Loucy (cell line): ENCODE measurements around the gene LAMC3.

Experiments used
- H2AFZ ChIP-seq: fragments of 200-600 bp; sonication (generic); 2 replicates; pipeline ENCODE4 v1.6.0; 2016; ENCODE audit warnings: antibody characterized with exemption, mild to moderate bottlenecking, low read length, moderate library complexity
- H3F3A ChIP-seq: fragments of 200-600 bp; 2 replicates; pipeline ENCODE4 v1.6.0; 2016; ENCODE audit warnings: antibody characterized with exemption, low read depth, mild to moderate bottlenecking
- H3K27me3 ChIP-seq: fragments of 200-600 bp; sonication (generic); 2 replicates; pipeline ENCODE4 v1.6.1; 2014; ENCODE audit warnings: low read length, mild to moderate bottlenecking; ENCODE audit not compliant: insufficient read depth, poor library complexity, severe bottlenecking
- H3K36me3 ChIP-seq: fragments of 200-600 bp; sonication (generic); 2 replicates; pipeline ENCODE4 v1.6.1; 2016; ENCODE audit warnings: low read length; ENCODE audit not compliant: insufficient read depth
- H3K4me1 ChIP-seq: fragments of 200-600 bp; sonication (generic); 2 replicates; pipeline ENCODE4 v1.5.1; 2014; ENCODE audit warnings: low read length, mild to moderate bottlenecking; ENCODE audit not compliant: insufficient read depth, poor library complexity, severe bottlenecking
- H3K4me2 ChIP-seq: fragments of 200-600 bp; sonication (generic); 2 replicates; pipeline ENCODE4 v1.6.0; 2014; ENCODE audit warnings: antibody characterized with exemption, low read length, low read depth, mild to moderate bottlenecking; ENCODE audit not compliant: poor library complexity, severe bottlenecking
- H3K4me3 ChIP-seq: fragments of 200-600 bp; sonication (generic); 2 replicates; pipeline ENCODE4 v1.5.1; 2014; ENCODE audit warnings: low read length, mild to moderate bottlenecking, mixed read lengths; ENCODE audit not compliant: poor library complexity, severe bottlenecking
- H3K79me2 ChIP-seq: fragments of 200-600 bp; sonication (generic); 2 replicates; pipeline ENCODE4 v1.6.1; 2014; ENCODE audit warnings: low read length; ENCODE audit not compliant: insufficient read depth
- H3K9ac ChIP-seq: fragments of 200-600 bp; sonication (generic); 2 replicates; pipeline ENCODE4 v1.6.0; 2014; ENCODE audit warnings: mild to moderate bottlenecking, low read depth, low read length, moderate library complexity; ENCODE audit not compliant: poor library complexity, severe bottlenecking
- H3K9me2 ChIP-seq: fragments of 200-600 bp; sonication (generic); replicated peaks from 2 replicates; pipeline ENCODE4 v1.6.1; 2016; ENCODE audit warnings: low read depth, low read length, mixed read lengths
- H3K9me3 ChIP-seq: fragments of 200-600 bp; sonication (generic); 2 replicates; pipeline ENCODE4 v1.6.1; 2014; ENCODE audit warnings: mild to moderate bottlenecking, antibody characterized with exemption, low read length, low read depth; ENCODE audit not compliant: insufficient read depth
- H4K20me1 ChIP-seq: fragments of 200-600 bp; sonication (generic); 2 replicates; pipeline ENCODE4 v1.6.0; 2014; ENCODE audit warnings: antibody characterized with exemption, low read length, mild to moderate bottlenecking; ENCODE audit not compliant: insufficient read depth, poor library complexity, severe bottlenecking
- CTCF ChIP-seq: fragments of 200-600 bp; sonication (generic); conservative IDR thresholded peaks from 2 replicates; pipeline ENCODE4 v1.5.1; 2014; ENCODE audit warnings: mild to moderate bottlenecking, antibody characterized with exemption, low read length
- EZH2phosphoT487 ChIP-seq: fragments of 200-600 bp; IDR thresholded peaks from 2 replicates; pipeline ENCODE4 v1.6.1; 2018; ENCODE audit warnings: antibody characterized with exemption, mild to moderate bottlenecking, moderate library complexity, borderline replicate concordance

The LAMC3 gene

GRCh38 chr9:131129183-131129582 lies 120.2 kb downstream of the LAMC3 start:
- peak overlapping the region; percentile 37 for H3K4me2 ChIP-seq
- no peaks in the 10 kb centered on the region for H3K27me3 ChIP-seq
- H3K4me3 ChIP-seq: no peak overlapping the region
- H3F3A ChIP-seq: no peaks in the 10 kb centered on the region
- H3K9me3 ChIP-seq: no peaks in the 10 kb centered on the region
- peaks cover 49% of the 10 kb centered on the region for H3K79me2 ChIP-seq
- H3K9me2 ChIP-seq: no peaks in the 10 kb centered on the region
- no peak overlapping the region for H2AFZ ChIP-seq
- TF ChIP-seq EZH2phosphoT487 (no peak), CTCF (no peak)
- peaks cover 10% of the 10 kb centered on the region for H4K20me1 ChIP-seq
- H3K36me3 ChIP-seq: peaks cover 31% of the 10 kb centered on the region; the same call in 1 of the 2 replicates
- H3K9ac ChIP-seq: no peak overlapping the region
- peaks cover 9% of the 10 kb centered on the region for H3K4me1 ChIP-seq

GRCh38 chr9:131138676-131139075 lies 129.7 kb downstream of the LAMC3 start:
- Histone ChIP-seq H3K4me3 (no peak overlapping the region), H3K36me3 (peaks cover 55% of the 10 kb centered on the region; the same call in 1 of the 2 replicates), H3K9me2 (no peaks in the 10 kb centered on the region), H4K20me1 (no peaks in the 10 kb centered on the region), H2AFZ (no peak overlapping the region), H3K9me3 (no peaks in the 10 kb centered on the region), H3K4me2 (no peak overlapping the region), H3F3A (no peaks in the 10 kb centered on the region), H3K79me2 (no peaks in the 10 kb centered on the region), H3K9ac (no peak overlapping the region), H3K27me3 (no peaks in the 10 kb centered on the region), H3K4me1 (no peaks in the 10 kb centered on the region)
- TF ChIP-seq CTCF (no peak), EZH2phosphoT487 (no peak)

GRCh38 chr9:131140112-131140511 lies 131.1 kb downstream of the LAMC3 start:
- Histone ChIP-seq H4K20me1 (no peaks in the 10 kb centered on the region), H3K79me2 (no peaks in the 10 kb centered on the region), H3K4me3 (no peak overlapping the region), H3K9me3 (no peaks in the 10 kb centered on the region), H2AFZ (no peak overlapping the region), H3K36me3 (peaks cover 61% of the 10 kb centered on the region; the same call in 1 of the 2 replicates), H3K4me1 (no peaks in the 10 kb centered on the region), H3K4me2 (no peak overlapping the region), H3K9ac (no peak overlapping the region), H3K27me3 (no peaks in the 10 kb centered on the region), H3K9me2 (no peaks in the 10 kb centered on the region), H3F3A (no peaks in the 10 kb centered on the region)
- TF ChIP-seq CTCF (no peak), EZH2phosphoT487 (no peak)
